ENCODE data around the gene OR2J2. TPM values are rescaled to one million over a fixed set of nuclear protein-coding genes. Genes with fewer than 3 reads are reported as not detected.
"Not testable (repeated sequence)": the region's sequence is repeated elsewhere in the genome, so short reads cannot be mapped to it uniquely, and the experiment has no call there.

OR2J2 gene
- total RNA-seq, result not detected

GRCh38 chr6:29170607-29171006, at the start of gene OR2J2:
TSS of gene OR2J2 (plus strand) at chr6:29170907. CDS start at chr6:29173636, 2,729 bp downstream.
- H3K4me3 Mint-ChIP-seq, result not testable (repeated sequence)

GRCh38 chr6:29129326-29130012, 41.2 kb upstream of the OR2J2 start:
- intact Hi-C loops (cut with micrococcal nuclease), result no loop called here
- Mint-ChIP-seq H3K27me3 (ENCODE audit: low read depth) (peaks cover 31% of the 10 kb centered on the region), H3K4me1 (ENCODE audit: low read depth) (no peaks in the 10 kb centered on the region), H3K27ac (no peak overlapping the region), H3K36me3 (ENCODE audit: low read depth) (no peaks in the 10 kb centered on the region), H3K4me3 (no peak overlapping the region), H3K9me3 (no peaks in the 10 kb centered on the region)
- CTCF ChIA-PET, result no interaction called here
- DNase-seq, result no peak

More at GRCh38 chr6:29170607-29171006, at the start of gene OR2J2:
- DNase-seq; H3K9me3 Mint-ChIP-seq; intact Hi-C loops (cut with micrococcal nuclease); H3K27ac Mint-ChIP-seq; H3K4me1 Mint-ChIP-seq (ENCODE audit: low read depth); H3K36me3 Mint-ChIP-seq (ENCODE audit: low read depth): not testable (repeated sequence)
- CTCF ChIA-PET, result interaction anchor here (0.7 kb wide), 1 partner anchor 219 kb away, joined by 6 read pairs; no protein-coding TSS in a partner anchor
- H3K27me3 Mint-ChIP-seq (ENCODE audit: low read depth), result peaks cover 25% of the 10 kb centered on the region

- no peaks in the 10 kb centered on the region for H3K36me3 Mint-ChIP-seq (ENCODE audit: low read depth)
- no peak for DNase-seq
- no peaks in the 10 kb centered on the region for H3K4me1 Mint-ChIP-seq (ENCODE audit: low read depth)
- peaks cover 32% of the 10 kb centered on the region for H3K27me3 Mint-ChIP-seq (ENCODE audit: low read depth)
- H3K9me3 Mint-ChIP-seq, result no peaks in the 10 kb centered on the region
- intact Hi-C loops (cut with micrococcal nuclease), result no loop called here
- no peak overlapping the region for H3K27ac Mint-ChIP-seq
- H3K4me3 Mint-ChIP-seq, result no peak overlapping the region
- CTCF ChIA-PET, result no interaction called here
These were observed 40.1 kb upstream of the OR2J2 start for GRCh38 chr6:29130644-29131043.

- H3K27ac Mint-ChIP-seq, result no peak overlapping the region
- H3K36me3 Mint-ChIP-seq (ENCODE audit: low read depth), result no peaks in the 10 kb centered on the region
- CTCF ChIA-PET, result no interaction called here
- intact Hi-C loops (cut with micrococcal nuclease), result no loop called here
- no peak for DNase-seq
- H3K9me3 Mint-ChIP-seq, result no peaks in the 10 kb centered on the region
- no peaks in the 10 kb centered on the region for H3K4me1 Mint-ChIP-seq (ENCODE audit: low read depth)
- peaks cover 30% of the 10 kb centered on the region for H3K27me3 Mint-ChIP-seq (ENCODE audit: low read depth)
- no peak overlapping the region for H3K4me3 Mint-ChIP-seq
These were observed 39.0 kb upstream of the OR2J2 start for GRCh38 chr6:29131691-29132090.

- Mint-ChIP-seq H3K4me1 (ENCODE audit: low read depth) (no peaks in the 10 kb centered on the region), H3K27ac (no peak overlapping the region), H3K27me3 (ENCODE audit: low read depth) (peaks cover 19% of the 10 kb centered on the region), H3K36me3 (ENCODE audit: low read depth) (no peaks in the 10 kb centered on the region), H3K4me3 (no peak overlapping the region), H3K9me3 (peaks cover 6% of the 10 kb centered on the region)
- DNase-seq, result no peak
- intact Hi-C loops (cut with micrococcal nuclease), result no loop called here
- CTCF ChIA-PET, result no interaction called here
These were observed 33.0 kb upstream of the OR2J2 start for GRCh38 chr6:29137724-29138123.

DNA sequence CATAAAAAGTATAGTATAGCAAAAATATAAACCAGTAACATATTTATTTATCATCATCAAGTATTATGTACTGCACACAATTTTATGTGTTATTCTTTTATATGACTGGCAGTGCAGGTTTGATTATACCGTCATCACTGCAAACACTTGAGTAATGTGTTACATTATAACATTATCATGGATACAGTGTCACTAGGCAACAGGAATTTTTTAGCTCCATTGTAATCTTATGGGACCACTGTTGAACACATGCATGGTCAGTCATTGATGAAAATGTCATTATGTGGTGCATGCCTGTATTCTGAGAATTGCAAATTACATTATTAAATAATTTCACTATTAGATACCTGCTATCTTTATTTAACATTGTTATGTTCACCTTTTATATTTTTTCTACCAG, 29.1 kb upstream of the OR2J2 start:
- Mint-ChIP-seq H3K27ac (no peak overlapping the region), H3K4me3 (no peak overlapping the region), H3K4me1 (ENCODE audit: low read depth) (no peaks in the 10 kb centered on the region), H3K9me3 (peaks cover 6% of the 10 kb centered on the region), H3K27me3 (ENCODE audit: low read depth) (peaks cover 24% of the 10 kb centered on the region), H3K36me3 (ENCODE audit: low read depth) (no peaks in the 10 kb centered on the region)
- CTCF ChIA-PET, result interaction anchor here (0.7 kb wide), 1 partner anchor 1128 kb away, joined by 3 read pairs; no protein-coding TSS in a partner anchor
- no peak for DNase-seq
- intact Hi-C loops (cut with micrococcal nuclease), result no loop called here

- intact Hi-C loops (cut with micrococcal nuclease), result no loop called here
- peaks cover 6% of the 10 kb centered on the region for H3K9me3 Mint-ChIP-seq
- H3K4me3 Mint-ChIP-seq, result no peak overlapping the region
- no peak for DNase-seq
- peaks cover 29% of the 10 kb centered on the region for H3K27me3 Mint-ChIP-seq (ENCODE audit: low read depth)
- H3K36me3 Mint-ChIP-seq (ENCODE audit: low read depth), result no peaks in the 10 kb centered on the region
- H3K4me1 Mint-ChIP-seq (ENCODE audit: low read depth), result no peaks in the 10 kb centered on the region
- CTCF ChIA-PET, result interaction anchor here (0.7 kb wide), 1 partner anchor 1129 kb away, joined by 3 read pairs; no protein-coding TSS in a partner anchor
- H3K27ac Mint-ChIP-seq, result no peak overlapping the region
These were observed 28.4 kb upstream of the OR2J2 start for GRCh38 chr6:29142309-29142708.

DNA sequence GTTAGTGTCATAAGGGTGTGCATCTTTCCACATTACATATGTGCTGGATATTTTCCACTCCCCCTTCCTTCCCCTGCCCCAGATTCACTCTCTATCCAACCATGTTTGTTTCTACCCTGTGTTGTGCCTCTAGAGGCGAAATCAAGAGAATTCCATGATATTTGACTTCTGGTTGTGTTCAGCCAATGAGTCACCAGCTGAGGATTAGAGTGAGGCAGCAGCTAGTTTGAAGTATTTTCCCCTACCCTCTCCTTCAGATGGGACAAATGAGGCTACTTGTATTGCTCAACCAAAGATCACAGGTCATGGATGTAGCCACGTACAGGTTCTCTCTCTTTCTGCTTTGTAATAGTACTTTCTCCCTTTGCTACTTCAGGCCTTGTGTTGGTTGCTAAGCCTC, 24.5 kb upstream of the OR2J2 start:
- Mint-ChIP-seq H3K4me1 (ENCODE audit: low read depth) (no peaks in the 10 kb centered on the region), H3K27ac (no peak overlapping the region), H3K27me3 (ENCODE audit: low read depth) (peaks cover 47% of the 10 kb centered on the region), H3K9me3 (peaks cover 12% of the 10 kb centered on the region), H3K36me3 (ENCODE audit: low read depth) (no peaks in the 10 kb centered on the region), H3K4me3 (no peak overlapping the region)
- DNase-seq, result no peak
- CTCF ChIA-PET, result no interaction called here
- intact Hi-C loops (cut with micrococcal nuclease), result no loop called here

- peaks cover 51% of the 10 kb centered on the region for H3K27me3 Mint-ChIP-seq (ENCODE audit: low read depth)
- no peak overlapping the region for H3K4me3 Mint-ChIP-seq
- DNase-seq, result no peak
- peaks cover 11% of the 10 kb centered on the region for H3K9me3 Mint-ChIP-seq
- H3K36me3 Mint-ChIP-seq (ENCODE audit: low read depth), result no peaks in the 10 kb centered on the region
- H3K4me1 Mint-ChIP-seq (ENCODE audit: low read depth), result no peaks in the 10 kb centered on the region
- intact Hi-C loops (cut with micrococcal nuclease), result no loop called here
- CTCF ChIA-PET, result no interaction called here
- no peak overlapping the region for H3K27ac Mint-ChIP-seq
These were observed 23.6 kb upstream of the OR2J2 start for GRCh38 chr6:29147074-29147473.

DNA sequence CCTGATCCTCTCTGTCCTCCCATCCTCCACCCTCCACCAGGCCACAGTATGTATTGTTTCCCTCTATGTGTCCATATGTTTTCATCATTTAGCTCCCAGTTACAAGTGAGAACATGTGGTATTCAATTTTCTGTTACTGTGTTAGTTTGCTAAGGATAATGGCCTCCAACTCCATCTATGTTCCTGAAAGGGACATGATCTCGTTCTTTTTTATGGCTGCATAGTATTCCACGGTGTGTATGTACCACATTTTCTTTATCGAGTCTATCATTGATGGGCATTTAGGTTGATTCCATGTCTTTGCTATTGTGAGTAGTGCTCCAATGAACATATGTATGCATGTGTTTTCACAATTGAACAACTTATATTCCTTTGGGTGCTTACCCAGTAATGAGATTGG, 21.3 kb upstream of the OR2J2 start:
- H3K4me3 Mint-ChIP-seq; CTCF ChIA-PET; H3K9me3 Mint-ChIP-seq; H3K36me3 Mint-ChIP-seq (ENCODE audit: low read depth); intact Hi-C loops (cut with micrococcal nuclease); H3K4me1 Mint-ChIP-seq (ENCODE audit: low read depth); DNase-seq; H3K27ac Mint-ChIP-seq: not testable (repeated sequence)
- peaks cover 66% of the 10 kb centered on the region for H3K27me3 Mint-ChIP-seq (ENCODE audit: low read depth)

DNA sequence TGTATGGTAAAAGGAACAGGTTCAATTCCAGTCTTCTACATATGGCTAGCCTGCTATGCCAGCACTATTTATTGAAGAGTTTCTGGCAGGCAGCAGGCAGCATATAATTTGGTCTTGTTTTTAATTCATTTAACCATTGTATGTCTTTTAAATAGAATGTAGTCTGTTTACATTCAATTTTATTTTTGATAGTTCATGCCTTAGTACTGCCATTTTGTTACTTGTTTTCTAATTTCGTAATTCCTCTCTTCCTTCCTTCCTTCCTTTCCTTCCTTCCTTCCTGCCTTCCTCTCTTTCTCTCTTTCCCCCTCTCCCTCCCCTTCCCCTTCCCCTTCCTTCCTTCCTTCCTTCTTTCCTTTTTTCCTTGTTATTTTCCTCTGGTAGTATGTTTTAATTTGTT, 17.6 kb upstream of the OR2J2 start:
- intact Hi-C loops (cut with micrococcal nuclease), result no loop called here
- H3K27me3 Mint-ChIP-seq (ENCODE audit: low read depth), result peaks cover 52% of the 10 kb centered on the region
- H3K4me3 Mint-ChIP-seq, result no peak overlapping the region
- no peak overlapping the region for H3K27ac Mint-ChIP-seq
- no peak for DNase-seq
- H3K4me1 Mint-ChIP-seq (ENCODE audit: low read depth), result no peaks in the 10 kb centered on the region
- no peaks in the 10 kb centered on the region for H3K36me3 Mint-ChIP-seq (ENCODE audit: low read depth)
- CTCF ChIA-PET, result no interaction called here
- H3K9me3 Mint-ChIP-seq, result peaks cover 6% of the 10 kb centered on the region

- CTCF ChIA-PET; H3K9me3 Mint-ChIP-seq; H3K36me3 Mint-ChIP-seq (ENCODE audit: low read depth); H3K4me1 Mint-ChIP-seq (ENCODE audit: low read depth); H3K27ac Mint-ChIP-seq; H3K4me3 Mint-ChIP-seq; DNase-seq; intact Hi-C loops (cut with micrococcal nuclease): not testable (repeated sequence)
- H3K27me3 Mint-ChIP-seq (ENCODE audit: low read depth), result peaks cover 43% of the 10 kb centered on the region
These were observed 15.5 kb upstream of the OR2J2 start for GRCh38 chr6:29155182-29155581.

DNA sequence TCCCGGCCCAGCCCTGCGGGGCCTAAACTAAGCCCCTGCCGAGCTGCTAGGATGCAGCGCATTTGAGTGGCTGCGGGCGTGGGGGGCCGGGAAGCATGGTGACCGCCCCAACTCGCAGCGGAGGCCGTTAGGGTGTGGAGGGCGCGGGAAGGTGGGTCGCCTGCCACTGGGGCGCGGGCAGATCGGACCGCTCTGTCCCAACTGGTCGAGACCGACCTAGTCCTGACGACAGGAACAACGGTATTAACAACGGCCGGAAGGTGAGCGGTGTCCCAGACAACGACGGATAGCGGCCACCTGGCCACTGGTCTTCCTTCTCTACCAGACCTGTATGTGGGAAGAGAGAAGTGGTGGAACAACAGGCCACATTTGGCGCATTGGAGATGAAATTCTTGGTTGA, 10.8 kb upstream of the OR2J2 start:
- H3K4me1 Mint-ChIP-seq (ENCODE audit: low read depth); H3K36me3 Mint-ChIP-seq (ENCODE audit: low read depth); intact Hi-C loops (cut with micrococcal nuclease); CTCF ChIA-PET; H3K27ac Mint-ChIP-seq; H3K4me3 Mint-ChIP-seq; H3K9me3 Mint-ChIP-seq; DNase-seq: not testable (repeated sequence)
- H3K27me3 Mint-ChIP-seq (ENCODE audit: low read depth), result peaks cover 29% of the 10 kb centered on the region
